T-helper 22 cell (primary cell): Measurements from ENCODE around the gene SLC26A3.

ENCODE experiments used
- DNase-seq: peaks from one replicate; pipeline ENCODE4 v3.0.0-alpha.2; 2020; ENCODE audit warnings: low read depth

Gene SLC26A3

GRCh38 chr7:107815254-107815882 lies 12.3 kb upstream of the SLC26A3 start:
- no peak for DNase-seq

- DNase-seq = no peak
Observed at GRCh38 chr7:107813524-107813923, 10.5 kb upstream of the SLC26A3 start.

DNA sequence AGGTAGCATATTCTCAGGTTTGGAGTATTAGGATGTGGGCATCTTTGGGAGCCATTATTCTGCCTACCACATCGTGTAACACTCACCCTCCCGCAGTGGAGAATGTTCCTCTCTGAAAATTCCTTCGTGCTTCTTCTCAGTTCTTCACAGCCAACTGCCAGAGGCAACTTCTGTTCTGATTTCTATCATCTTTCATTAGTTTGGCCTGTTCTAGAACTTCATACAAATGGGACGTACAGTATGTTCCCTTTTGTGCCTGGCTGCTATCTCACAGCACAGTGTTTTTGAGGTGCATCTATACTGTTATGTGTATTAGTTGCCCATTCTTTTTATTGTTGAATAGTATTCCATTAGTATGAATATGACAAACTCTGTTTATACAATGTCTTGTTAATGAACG lies 8.9 kb upstream of the SLC26A3 start:
- DNase-seq = no peak

GRCh38 chr7:107810626-107811025 lies 7.6 kb upstream of the SLC26A3 start:
- DNase-seq = no peak

DNA sequence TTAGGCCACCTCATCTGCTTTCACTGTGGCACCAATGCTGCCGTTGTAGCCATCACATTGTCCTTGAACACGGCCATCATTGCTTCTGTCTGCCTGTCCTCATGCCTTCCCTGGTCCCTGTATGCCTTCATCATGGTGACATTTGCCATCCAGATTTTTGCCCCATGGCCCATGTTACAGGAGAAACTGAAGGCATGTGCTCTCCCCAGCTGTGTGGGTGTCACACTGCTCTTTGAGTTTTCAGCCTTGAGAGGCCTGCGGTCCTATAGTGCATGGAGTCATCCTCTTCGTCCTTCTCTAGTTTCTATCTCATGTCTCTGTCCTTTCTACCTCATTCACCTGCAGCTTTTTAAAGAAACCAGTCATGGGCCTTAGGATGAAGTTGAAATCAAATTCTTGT lies 6.2 kb upstream of the SLC26A3 start:
- no peak for DNase-seq

DNA sequence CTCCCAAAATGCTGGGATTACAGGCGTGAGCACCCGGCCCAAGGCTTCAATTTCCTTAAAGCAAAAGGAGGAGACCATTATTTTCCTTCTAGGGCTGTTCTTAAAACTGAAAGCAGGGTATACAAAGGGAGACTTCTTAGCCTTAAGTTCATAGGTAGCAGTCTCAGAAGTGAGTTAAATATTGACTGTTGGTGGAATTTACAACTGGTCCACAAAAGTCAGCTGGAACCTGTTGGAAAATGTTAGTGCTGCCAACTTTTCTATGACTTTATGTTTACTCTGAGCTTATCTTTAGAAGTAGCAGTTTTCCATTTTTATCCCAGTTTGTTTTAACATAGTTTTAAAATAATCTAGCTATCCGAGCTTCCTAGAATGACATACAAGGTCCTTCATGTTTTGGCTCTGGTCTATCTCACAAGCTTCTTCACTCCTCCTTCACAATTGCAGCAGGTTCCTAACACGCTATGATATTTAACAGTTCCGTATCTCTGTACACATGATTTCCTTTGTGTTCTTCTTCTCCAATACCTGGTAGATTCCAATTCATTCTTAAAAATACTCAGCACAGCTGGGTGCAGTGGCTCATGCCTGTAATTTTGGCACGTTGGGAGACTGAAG lies 3.3 kb downstream of the SLC26A3 start:
- no peak for DNase-seq

GRCh38 chr7:107792364-107792763 lies 10.7 kb downstream of the SLC26A3 start:
- DNase-seq = no peak

- DNase-seq = no peak
Observed at GRCh38 chr7:107789647-107790046, 13.4 kb downstream of the SLC26A3 start.

DNA sequence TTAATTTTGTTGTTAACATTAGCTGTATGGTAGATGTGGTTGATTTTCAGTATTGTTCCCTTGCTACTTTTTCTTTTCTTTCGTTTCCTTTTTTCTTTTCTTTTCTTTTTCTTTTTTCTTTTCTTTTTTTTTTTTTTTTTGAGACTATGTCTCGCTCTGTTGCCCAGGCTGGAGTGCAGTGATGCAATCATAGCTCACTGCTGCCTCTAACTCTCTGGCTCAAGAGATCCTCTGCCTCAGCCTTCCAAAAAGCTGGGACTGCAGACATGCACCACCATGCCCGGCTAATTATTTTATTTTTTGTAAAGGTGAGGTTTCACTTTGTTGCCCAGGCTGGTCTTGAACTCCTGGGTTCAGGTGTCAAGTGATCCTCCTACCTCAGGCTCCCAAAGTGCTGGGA lies 14.4 kb downstream of the SLC26A3 start:
- no peak for DNase-seq

DNA sequence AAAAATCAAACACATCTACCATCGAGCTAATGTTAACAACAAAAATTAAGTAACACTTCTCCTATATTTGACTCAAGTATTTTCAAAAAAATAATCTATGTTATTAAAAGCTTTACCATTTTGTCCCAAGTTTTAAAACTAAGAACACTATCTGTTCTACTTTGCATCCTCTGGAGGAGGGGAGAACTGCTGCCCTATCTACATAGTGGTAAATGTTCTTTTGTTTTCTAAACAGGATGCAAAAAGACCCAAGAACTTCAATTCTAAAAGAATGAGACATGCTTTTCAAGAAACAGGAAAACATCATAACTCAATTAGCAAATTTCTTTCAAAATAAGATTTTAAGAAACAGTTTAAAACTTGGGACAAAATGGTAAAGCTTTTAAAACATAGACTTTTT lies 14.8 kb downstream of the SLC26A3 start:
- no peak for DNase-seq

GRCh38 chr7:107785926-107786325 lies 17.1 kb downstream of the SLC26A3 start:
- DNase-seq = no peak

GRCh38 chr7:107785170-107785569 lies 17.9 kb downstream of the SLC26A3 start:
- no peak for DNase-seq

DNA sequence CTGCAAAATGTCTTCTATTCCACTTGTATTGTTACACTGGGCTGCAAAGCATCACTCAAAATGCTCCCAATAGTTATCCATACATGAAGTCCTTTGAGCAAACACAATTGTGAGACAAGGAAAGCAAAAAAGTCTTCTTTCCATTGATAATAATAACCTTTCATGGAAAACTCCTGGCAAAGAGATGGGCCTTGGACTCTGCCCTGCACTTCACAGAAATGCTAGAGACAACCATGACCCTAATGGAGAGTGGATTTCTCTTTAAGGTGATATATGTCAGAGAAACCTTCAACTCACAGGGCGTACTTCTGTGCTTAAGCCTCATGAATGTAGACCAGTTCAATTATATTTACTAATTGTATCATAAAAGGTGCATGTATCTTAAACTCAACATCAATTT lies 19.4 kb downstream of the SLC26A3 start:
- no peak for DNase-seq

DNA sequence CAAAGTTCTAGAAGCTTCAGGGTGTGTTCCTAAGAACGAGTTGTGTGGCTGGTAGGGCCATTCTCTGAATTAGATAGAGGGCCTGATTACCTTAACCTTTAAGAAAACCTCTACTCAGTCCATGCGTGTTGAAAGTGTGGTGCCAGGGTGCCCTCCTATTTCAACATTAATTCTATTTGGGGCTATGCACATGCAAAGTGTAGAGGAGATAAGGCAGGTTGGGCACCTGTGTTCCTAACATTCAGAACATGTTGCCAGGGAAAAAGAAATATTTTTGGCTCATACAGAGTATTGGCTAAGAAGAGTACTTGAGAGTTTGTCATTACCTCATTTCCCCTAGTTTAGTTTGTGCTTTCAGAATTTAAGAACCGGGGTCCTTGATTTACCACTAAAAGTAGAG lies 20.6 kb downstream of the SLC26A3 start:
- no peak for DNase-seq

- no peak for DNase-seq
Observed at GRCh38 chr7:107779647-107780099, 23.4 kb downstream of the SLC26A3 start.

- DNase-seq = no peak
Observed at GRCh38 chr7:107778283-107778682, 24.7 kb downstream of the SLC26A3 start.

GRCh38 chr7:107777702-107778101 lies 25.3 kb downstream of the SLC26A3 start:
- no peak for DNase-seq

GRCh38 chr7:107773027-107773426 lies 30.0 kb downstream of the SLC26A3 start:
- no peak for DNase-seq

DNA sequence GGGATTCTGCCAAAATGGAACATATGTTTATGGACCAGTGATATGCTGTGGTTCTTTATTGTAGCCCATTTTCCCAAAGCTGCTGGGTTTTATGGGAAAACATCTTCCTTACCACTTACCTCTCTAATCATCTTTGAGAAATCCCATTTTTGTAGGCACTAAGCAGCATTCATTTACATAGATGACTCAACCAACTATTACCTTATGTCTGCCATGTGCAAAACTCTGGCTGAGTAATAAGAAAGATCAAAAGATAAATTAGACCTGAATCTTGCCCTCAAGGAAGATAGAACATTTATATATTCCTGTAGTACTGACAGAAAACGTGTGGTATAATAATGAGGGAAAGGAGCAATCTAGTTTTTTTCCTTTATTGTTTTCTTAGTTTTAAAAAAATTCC lies 34.8 kb downstream of the SLC26A3 start:
- DNase-seq = no peak

GRCh38 chr7:107767391-107767790 lies 35.6 kb downstream of the SLC26A3 start:
- DNase-seq = no peak

GRCh38 chr7:107758667-107759066 lies 44.4 kb downstream of the SLC26A3 start:
- no peak for DNase-seq

DNA sequence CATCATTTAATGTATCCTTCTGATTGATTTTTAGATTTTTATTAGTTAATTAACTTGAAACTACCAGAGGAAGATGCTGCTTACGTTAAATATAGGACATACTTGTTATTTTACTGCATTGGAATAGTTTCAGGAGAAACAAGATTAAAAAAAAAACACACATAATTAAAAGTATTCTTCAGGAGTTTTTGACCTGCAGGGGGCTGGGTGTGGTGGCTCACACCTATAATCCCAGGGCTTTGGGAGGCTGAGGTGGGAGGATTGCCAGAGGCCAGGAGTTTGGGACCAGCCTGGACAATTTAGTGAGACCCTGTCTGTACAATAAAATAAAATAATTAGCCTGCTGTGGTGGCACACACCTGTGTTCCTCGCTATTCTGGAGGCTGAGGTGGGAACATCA lies 48.4 kb downstream of the SLC26A3 start:
- no peak for DNase-seq

DNA sequence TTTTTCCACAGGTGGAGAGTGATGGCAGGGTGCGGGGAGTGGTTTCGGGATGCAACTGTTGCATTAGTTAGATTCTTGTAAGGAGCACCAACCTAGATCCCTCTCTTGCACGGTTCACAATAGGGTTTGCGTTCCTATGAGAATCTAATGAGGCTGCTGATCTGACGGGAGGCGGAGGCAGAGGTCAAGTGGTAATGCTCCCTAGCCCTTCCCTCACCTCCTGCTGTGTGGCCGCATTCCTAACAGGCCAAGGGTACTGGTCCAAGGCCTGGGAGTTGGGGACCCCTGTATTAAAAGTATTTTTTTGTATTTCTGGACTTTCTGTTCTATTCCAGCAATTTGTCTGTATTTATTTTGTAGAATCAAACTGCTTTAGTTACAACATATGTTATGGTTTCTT lies 51.9 kb downstream of the SLC26A3 start:
- DNase-seq = no peak

- no peak for DNase-seq
Observed at GRCh38 chr7:107746006-107746405, 57.0 kb downstream of the SLC26A3 start.
